BJ (cell line): Measurements from ENCODE around the gene OMP. TPM values are rescaled to one million over a fixed set of nuclear protein-coding genes. Genes with fewer than 3 reads are reported as not detected.

Source experiments
- CTCF ChIA-PET: fragments of 350-600 bp; formaldehyde crosslinking; extraction: SDS; loops from one replicate; lab custom pipeline; 2021; ENCODE audit warnings: antibody characterized with exemption, inconsistent platforms; lab: Yijun Ruan, JAX
- POLR2A ChIA-PET: fragments of 300-600 bp; sonication (Branson Sonifier 250); formaldehyde crosslinking; extraction: SDS; loops from one replicate; lab custom pipeline; 2021; ENCODE audit warnings: antibody characterized with exemption; lab: Charles Lee
- DNase-seq: peaks from one replicate; pipeline ENCODE4 v3.0.0-alpha.2; 2011; ENCODE audit warnings: low read depth
- H3K27me3 ChIP-seq: 2 replicates; pipeline ENCODE4 v1.6.0; 2011; ENCODE audit warnings: low read length; ENCODE audit not compliant: control insufficient read depth, insufficient read depth
- H3K36me3 ChIP-seq: 2 replicates; pipeline ENCODE4 v1.5.1; 2011; ENCODE audit warnings: low read length; ENCODE audit not compliant: control insufficient read depth, insufficient read depth
- H3K4me3 ChIP-seq: 2 replicates; pipeline ENCODE4 v1.5.1; 2011; ENCODE audit warnings: low read depth, mild to moderate bottlenecking, control low read depth, low read length
- CTCF ChIP-seq: IDR thresholded peaks from 2 replicates; pipeline ENCODE4 v1.5.1; 2011; ENCODE audit warnings: low read depth, mild to moderate bottlenecking, control low read depth, inconsistent platforms, low read length, moderate library complexity; ENCODE audit not compliant: insufficient read depth
- polyA plus RNA-seq: library from polyadenylated mRNA; depleted of rRNA; stranded (reverse); fragments of >200 nt; gene quantifications from 2 replicates; pipeline ENCODE4 v1.2.3, GENCODE V29; 2011

Gene OMP
- polyA plus RNA-seq, 1 experiment = not detected

GRCh38 chr11:77089004-77089545, 13.6 kb upstream of the OMP start:
- POLR2A ChIA-PET = no interaction called here
- Histone ChIP-seq H3K4me3 (no peak overlapping the region), H3K27me3 (no peaks in the 10 kb centered on the region), H3K36me3 (peaks cover 5% of the 10 kb centered on the region)
- TF ChIP-seq CTCF = no peak
- CTCF ChIA-PET = interaction anchor here (0.8 to 8.6 kb wide), 8 partner anchors 15 to 44 kb away, joined by 3 to 134 read pairs (median 35); partner anchors contain the start of gene OMP
- DNase-seq = no peak

GRCh38 chr11:77090046-77090372, 12.6 kb upstream of the OMP start:
- no peak for DNase-seq
- CTCF ChIA-PET = interaction anchor here (0.8 to 8.6 kb wide), 13 partner anchors 10 to 171 kb away, joined by 4 to 134 read pairs (median 41); partner anchors contain the start of genes CAPN5 and OMP
- Histone ChIP-seq H3K36me3 (peaks cover 7% of the 10 kb centered on the region), H3K4me3 (no peak overlapping the region), H3K27me3 (no peaks in the 10 kb centered on the region)
- POLR2A ChIA-PET = no interaction called here
- no peak for TF ChIP-seq CTCF

GRCh38 chr11:77090373-77091111, 12.1 kb upstream of the OMP start:
- peaks cover 7% of the 10 kb centered on the region for H3K36me3 ChIP-seq
- H3K4me3 ChIP-seq = no peak overlapping the region
- no peaks in the 10 kb centered on the region for H3K27me3 ChIP-seq
- POLR2A ChIA-PET = no interaction called here
- CTCF ChIA-PET = interaction anchor here (0.6 to 8.6 kb wide), 27 partner anchors 10 to 458 kb away, joined by 3 to 134 read pairs (median 10); partner anchors contain the start of genes B3GNT6, CAPN5, MYO7A and OMP
- TF ChIP-seq CTCF = no peak
- no peak for DNase-seq

- peaks cover 5% of the 10 kb centered on the region for H3K36me3 ChIP-seq
- H3K4me3 ChIP-seq = no peak overlapping the region
- ChIA-PET POLR2A (interaction anchor here (0.6 kb wide), 1 partner anchor 44 kb away, joined by 9 read pairs; no protein-coding TSS in a partner anchor), CTCF (interaction anchor here (0.6 to 8.6 kb wide), 31 partner anchors 11 to 474 kb away, joined by 3 to 134 read pairs (median 8); partner anchors contain the start of genes B3GNT6, CAPN5, MYO7A and OMP)
- TF ChIP-seq CTCF = peak; percentile 93
- H3K27me3 ChIP-seq = no peaks in the 10 kb centered on the region
- DNase-seq = no peak
These were observed 11.3 kb upstream of the OMP start for GRCh38 chr11:77091146-77091940.
